ENCODE data around the gene NINJ2.

DNA sequence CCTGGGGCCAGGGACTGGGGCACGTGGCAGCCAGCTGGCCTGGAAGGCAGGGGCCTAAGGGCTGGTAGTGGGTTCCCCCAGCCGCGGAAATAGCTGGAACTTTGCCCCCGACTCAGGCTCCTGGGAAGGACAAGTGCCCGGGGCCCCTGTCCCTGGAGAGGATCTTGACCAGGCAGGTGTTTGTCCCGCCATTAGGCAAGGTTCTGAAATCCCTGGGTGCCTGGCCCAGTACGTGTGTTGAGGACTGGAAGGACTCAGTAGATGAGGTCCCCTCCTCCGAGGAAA, 109.3 kb downstream of the NINJ2 start:
- TF ChIP-seq EZH2 (IDR thresholded peaks at IDR 0.05; ENCODE audit: insufficient read depth, poor library complexity, severe bottlenecking) = no peak
- TF ChIP-seq EZH2phosphoT487 (IDR thresholded peaks at IDR 0.05; ENCODE audit: insufficient read depth, low read depth) = no peak

Data from GM23248 (cell line).